ENCODE measurements around the gene CUEDC1. TPM values are rescaled to one million over a fixed set of nuclear protein-coding genes. Genes with fewer than 3 reads are reported as not detected.

The CUEDC1 gene
- total and polyA plus RNA-seq, 9 of the 15 experiments (the other 6 are each of a cell fraction or from before 2014, with no cell fraction given) = 0.20 to 4.1 (median 1.6) TPM; not detected in 1

DNA sequence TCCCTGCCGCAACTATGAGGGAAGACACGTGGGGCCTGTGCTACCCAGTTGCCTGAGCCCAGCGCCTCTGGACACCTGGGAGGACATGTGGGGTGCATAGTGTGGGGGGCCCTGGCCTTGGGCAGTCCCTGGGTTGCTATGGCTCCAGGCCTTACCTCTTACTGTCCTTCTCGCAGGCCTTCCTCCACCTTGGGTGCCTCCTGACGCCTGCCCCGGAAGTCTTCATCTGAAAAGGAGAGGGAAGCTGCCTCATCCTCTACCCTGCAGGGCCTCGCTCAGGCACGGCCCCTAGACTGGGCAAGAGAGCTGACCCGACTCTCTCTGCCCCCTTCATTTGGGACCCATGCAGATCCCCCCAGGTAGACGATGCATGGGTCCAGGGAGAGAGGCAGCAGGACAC is 88.9 kb downstream of the CUEDC1 start:
- FAIRE-seq (no peak), ATAC-seq (no peak), DNase-seq (ENCODE audit: extremely low read depth in 1 of 4, low spot score in 3 of 4) (no peak)
- TF ChIP-seq ZNF24 (IDR thresholded peaks at IDR 0.05) = no peak
- TF ChIP-seq FUS (optimal IDR thresholded peaks at IDR 0.05; ENCODE audit: low read depth, low read length) = no peak
- TF ChIP-seq MIER1 (IDR thresholded peaks at IDR 0.05; ENCODE audit: low read depth) = no peak
- no peak for TF ChIP-seq RNF2 (IDR thresholded peaks at IDR 0.05)
- no peak for TF ChIP-seq POLR2A (conservative IDR thresholded peaks at IDR 0.05)
- no peak for TF ChIP-seq ZBTB26 (CRISPR knock-in tag; IDR thresholded peaks at IDR 0.05)
- no peak for TF ChIP-seq SUPT5H (IDR thresholded peaks at IDR 0.05)
- TF ChIP-seq CTBP1 (IDR thresholded peaks at IDR 0.05; ENCODE audit: borderline replicate concordance) = no peak
- TF ChIP-seq, protein P1, sequence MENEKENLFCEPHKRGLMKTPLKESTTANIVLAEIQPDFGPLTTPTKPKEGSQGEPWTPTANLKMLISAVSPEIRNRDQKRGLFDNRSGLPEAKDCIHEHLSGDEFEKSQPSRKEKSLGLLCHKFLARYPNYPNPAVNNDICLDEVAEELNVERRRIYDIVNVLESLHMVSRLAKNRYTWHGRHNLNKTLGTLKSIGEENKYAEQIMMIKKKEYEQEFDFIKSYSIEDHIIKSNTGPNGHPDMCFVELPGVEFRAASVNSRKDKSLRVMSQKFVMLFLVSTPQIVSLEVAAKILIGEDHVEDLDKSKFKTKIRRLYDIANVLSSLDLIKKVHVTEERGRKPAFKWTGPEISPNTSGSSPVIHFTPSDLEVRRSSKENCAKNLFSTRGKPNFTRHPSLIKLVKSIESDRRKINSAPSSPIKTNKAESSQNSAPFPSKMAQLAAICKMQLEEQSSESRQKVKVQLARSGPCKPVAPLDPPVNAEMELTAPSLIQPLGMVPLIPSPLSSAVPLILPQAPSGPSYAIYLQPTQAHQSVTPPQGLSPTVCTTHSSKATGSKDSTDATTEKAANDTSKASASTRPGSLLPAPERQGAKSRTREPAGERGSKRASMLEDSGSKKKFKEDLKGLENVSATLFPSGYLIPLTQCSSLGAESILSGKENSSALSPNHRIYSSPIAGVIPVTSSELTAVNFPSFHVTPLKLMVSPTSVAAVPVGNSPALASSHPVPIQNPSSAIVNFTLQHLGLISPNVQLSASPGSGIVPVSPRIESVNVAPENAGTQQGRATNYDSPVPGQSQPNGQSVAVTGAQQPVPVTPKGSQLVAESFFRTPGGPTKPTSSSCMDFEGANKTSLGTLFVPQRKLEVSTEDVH (IDR thresholded peaks at IDR 0.05; ENCODE audit: low read depth, partially characterized antibody) = no peak
- TF ChIP-seq ZNF212 (CRISPR knock-in tag; IDR thresholded peaks at IDR 0.05) = no peak
- TF ChIP-seq MAFK (IDR thresholded peaks at IDR 0.05; ENCODE audit: low read length) = no peak
- no peak for TF ChIP-seq POLR2H (tag; IDR thresholded peaks at IDR 0.05; ENCODE audit: low read depth)
- TF ChIP-seq, protein P2, sequence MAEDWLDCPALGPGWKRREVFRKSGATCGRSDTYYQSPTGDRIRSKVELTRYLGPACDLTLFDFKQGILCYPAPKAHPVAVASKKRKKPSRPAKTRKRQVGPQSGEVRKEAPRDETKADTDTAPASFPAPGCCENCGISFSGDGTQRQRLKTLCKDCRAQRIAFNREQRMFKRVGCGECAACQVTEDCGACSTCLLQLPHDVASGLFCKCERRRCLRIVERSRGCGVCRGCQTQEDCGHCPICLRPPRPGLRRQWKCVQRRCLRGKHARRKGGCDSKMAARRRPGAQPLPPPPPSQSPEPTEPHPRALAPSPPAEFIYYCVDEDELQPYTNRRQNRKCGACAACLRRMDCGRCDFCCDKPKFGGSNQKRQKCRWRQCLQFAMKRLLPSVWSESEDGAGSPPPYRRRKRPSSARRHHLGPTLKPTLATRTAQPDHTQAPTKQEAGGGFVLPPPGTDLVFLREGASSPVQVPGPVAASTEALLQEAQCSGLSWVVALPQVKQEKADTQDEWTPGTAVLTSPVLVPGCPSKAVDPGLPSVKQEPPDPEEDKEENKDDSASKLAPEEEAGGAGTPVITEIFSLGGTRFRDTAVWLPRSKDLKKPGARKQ (CRISPR knock-in tag; IDR thresholded peaks at IDR 0.05) = no peak
- no peak for TF ChIP-seq E2F4 (CRISPR knock-in tag; IDR thresholded peaks at IDR 0.05; ENCODE audit: low read depth)
- no peak for TF ChIP-seq MBD2 (IDR thresholded peaks at IDR 0.05; ENCODE audit: borderline replicate concordance, low read depth)
- TF ChIP-seq SMARCB1 (IDR thresholded peaks at IDR 0.05; ENCODE audit: insufficient read length, low read depth) = no peak
- TF ChIP-seq ZKSCAN1 (IDR thresholded peaks at IDR 0.05; ENCODE audit: low read depth, low read length) = no peak
- no peak for TF ChIP-seq PRPF4 (IDR thresholded peaks at IDR 0.05; ENCODE audit: insufficient read depth, low read depth, low read length, poor library complexity, severe bottlenecking)
- TF ChIP-seq KLF6 (CRISPR knock-in tag; IDR thresholded peaks at IDR 0.05; ENCODE audit: borderline replicate concordance) = no peak
- in situ Hi-C loops (cut with MboI) (no loop called here), intact Hi-C loops (cut with micrococcal nuclease) (no loop called here)
- Histone ChIP-seq H4K20me1 (replicated peaks; ENCODE audit: control insufficient read depth, insufficient read depth, low read length) (no peaks in the 10 kb centered on the region), H3K36me3 (ENCODE audit: control insufficient read depth, insufficient read depth, low read length) (no peaks in the 10 kb centered on the region), H3K9ac (ENCODE audit: insufficient read depth in 1 of 2, low read depth in 2 of 2, low read length in 2 of 2) (no peak overlapping the region), H3K4me3 (no peak overlapping the region), H3K4me1 (replicated peaks in 1 of 2; ENCODE audit: control insufficient read depth in 2 of 2, insufficient read depth in 2 of 2, low read length in 2 of 2) (peaks cover 3 to 31% of the 10 kb centered on the region in 2 experiments), H3K9me1 (ENCODE audit: control insufficient read depth, insufficient read depth, low read length) (peaks cover 4% of the 10 kb centered on the region), H3K4me2 (ENCODE audit: insufficient read depth, low read length) (no peak overlapping the region), H3K27me3 (ENCODE audit: control insufficient read depth in 2 of 2, insufficient read depth in 2 of 2, low read length in 2 of 2) (0 out of 5 replicates have a peak, but pooled peaks cover 0 to 4% of the 10 kb centered on the region in 2 experiments), H3K9me3 (replicated peaks; ENCODE audit: control insufficient read depth, insufficient read depth, low read depth, low read length) (no peaks in the 10 kb centered on the region), H3K27ac (ENCODE audit: extremely low read depth, low read depth, low read length) (no peak overlapping the region), H2AFZ (ENCODE audit: low read depth, low read length) (no peak overlapping the region), H3K79me2 (ENCODE audit: control insufficient read depth, insufficient read depth, low read length) (no peaks in the 10 kb centered on the region)
- WGBS (ENCODE audit: insufficient coverage, low coverage, missing lambda C conversion rate) = 39% methylated on average over 10 of the region's 10 CpGs
- no TSS peak for BruUV-seq (replicated peaks)
- ChIA-PET CTCF (ENCODE audit: low intra/inter-chr PET ratio) (no interaction called here), POLR2A (interaction anchor here (1.1 to 1.9 kb wide), 2 partner anchors 8 to 130 kb away, joined by 4 to 5 read pairs; no protein-coding TSS in a partner anchor)
